GM18951 (cell line): ENCODE results near the gene PCARE.

Experiments used
- POLR2A ChIP-seq: IDR thresholded peaks from 4 replicates; pipeline ENCODE4 v1.6.1; 2011; ENCODE audit warnings: mild to moderate bottlenecking; ENCODE audit not compliant: insufficient read length, insufficient read depth; ENCODE audit errors: extremely low read depth
- in situ Hi-C: fragments of 300-500 bp; cut with MboI; formaldehyde crosslinking; loops from one replicate; pipeline ENCODE4 v1.12.0; 2022; ENCODE audit warnings: low sequenced_read_pairs, mixed read lengths, inconsistent platforms; ENCODE audit not compliant: unreplicated experiment

Gene PCARE

DNA sequence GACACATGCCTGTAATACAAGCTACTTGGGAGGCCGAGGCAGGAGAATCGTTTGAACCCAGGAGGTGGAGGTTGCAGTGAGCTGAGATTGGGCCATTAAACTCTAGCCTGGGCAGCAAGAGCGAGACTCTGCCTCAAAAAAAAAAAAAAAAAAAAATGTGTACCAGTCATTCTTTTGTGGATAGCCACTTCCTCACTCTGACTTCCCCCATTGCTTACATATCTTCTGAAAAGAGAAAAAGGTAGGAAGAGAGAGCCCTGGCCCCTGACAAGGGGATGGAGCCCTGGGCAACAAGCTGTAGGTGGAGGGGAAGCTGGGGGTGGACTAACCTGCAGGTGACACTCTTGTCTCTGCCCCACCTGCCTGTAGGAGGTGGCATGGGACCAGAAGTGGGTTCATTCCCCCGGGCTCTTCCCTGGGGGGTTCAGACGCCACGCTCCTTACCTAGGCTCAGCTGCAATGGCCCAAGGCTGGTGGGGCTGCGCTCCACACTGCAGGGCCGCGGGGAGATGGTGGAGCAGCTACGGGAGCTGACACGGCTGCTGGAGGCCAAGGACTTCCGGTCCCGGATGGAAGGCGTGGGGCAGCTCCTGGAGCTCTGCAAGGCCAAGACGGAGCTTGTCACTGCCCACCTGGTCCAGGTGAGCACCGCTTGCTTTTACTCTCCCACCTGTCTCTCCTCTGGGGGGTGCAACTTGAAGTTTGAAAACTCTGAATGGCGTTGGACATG, 39.1 kb downstream of the PCARE start:
- TF ChIP-seq POLR2A: no peak
- in situ Hi-C loops: no loop called here

DNA sequence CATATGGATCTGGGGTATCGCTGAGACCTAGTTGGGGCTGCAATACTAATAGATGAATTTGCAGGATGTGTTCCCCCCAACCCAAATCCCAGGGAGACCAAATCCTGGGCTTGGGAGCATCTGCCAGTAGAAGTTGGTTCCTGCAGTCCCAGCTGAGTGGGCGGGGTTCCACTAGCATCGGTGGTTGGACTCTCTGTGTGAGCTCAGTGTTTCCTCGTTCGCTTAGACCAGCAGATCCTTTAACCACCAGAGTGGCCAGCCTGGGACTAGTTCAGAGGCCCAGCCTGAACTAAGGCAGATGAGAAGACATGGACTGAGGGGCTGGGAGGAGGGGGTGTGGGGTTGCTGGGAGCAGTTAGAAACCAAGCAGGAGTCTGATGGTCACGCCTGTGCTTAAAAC, 40.7 kb downstream of the PCARE start:
- TF ChIP-seq POLR2A: no peak
- in situ Hi-C loops: no loop called here

GRCh38 chr2:29033172-29033571, 41.2 kb downstream of the PCARE start:
- no peak for TF ChIP-seq POLR2A
- in situ Hi-C loops: no loop called here

DNA sequence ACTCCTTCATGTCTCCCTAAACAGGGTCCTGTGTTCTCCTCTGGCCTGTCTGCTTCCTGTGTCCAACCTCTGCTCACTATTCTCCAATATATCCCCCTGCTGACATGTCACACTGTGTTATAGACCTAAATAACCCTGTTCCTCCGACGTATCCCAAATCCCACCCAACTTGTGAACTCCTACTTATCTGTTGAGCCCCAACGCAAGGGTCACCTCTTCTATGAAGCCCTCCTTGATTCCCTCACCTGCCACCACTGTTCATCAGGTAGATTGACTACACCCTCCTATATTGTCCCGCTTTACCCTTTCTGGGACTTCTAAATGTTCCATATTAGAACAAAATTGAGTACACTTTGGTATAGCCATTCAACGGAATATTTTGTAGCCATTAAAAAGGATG, 42.1 kb downstream of the PCARE start:
- in situ Hi-C loops: no loop called here
- no peak for TF ChIP-seq POLR2A

- in situ Hi-C loops: no loop called here
Observed at GRCh38 chr2:29031046-29031445, 43.3 kb downstream of the PCARE start.

DNA sequence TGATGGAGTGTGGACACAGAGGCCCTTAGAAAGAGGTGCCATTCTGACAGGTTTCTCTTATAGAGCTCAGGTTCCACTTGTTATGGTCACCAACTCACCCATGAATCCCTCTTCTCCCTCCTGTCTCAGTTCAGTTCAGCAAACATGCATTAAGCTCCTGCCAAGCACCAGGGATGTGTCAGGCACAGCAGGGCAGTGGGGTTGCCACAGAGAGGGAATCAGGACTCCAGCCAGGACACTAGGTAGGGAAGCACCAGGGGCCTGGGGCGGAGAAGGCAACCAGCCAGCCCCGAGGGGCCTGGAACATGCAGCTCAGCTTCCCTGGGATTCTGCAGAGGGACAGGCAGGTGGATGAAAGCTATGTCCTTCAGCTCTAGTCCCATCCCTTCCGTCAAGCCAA, 48.6 kb downstream of the PCARE start:
- TF ChIP-seq POLR2A: no peak
- in situ Hi-C loops: no loop called here

More at GRCh38 chr2:29031046-29031445, 43.3 kb downstream of the PCARE start:
- no peak for TF ChIP-seq POLR2A

DNA sequence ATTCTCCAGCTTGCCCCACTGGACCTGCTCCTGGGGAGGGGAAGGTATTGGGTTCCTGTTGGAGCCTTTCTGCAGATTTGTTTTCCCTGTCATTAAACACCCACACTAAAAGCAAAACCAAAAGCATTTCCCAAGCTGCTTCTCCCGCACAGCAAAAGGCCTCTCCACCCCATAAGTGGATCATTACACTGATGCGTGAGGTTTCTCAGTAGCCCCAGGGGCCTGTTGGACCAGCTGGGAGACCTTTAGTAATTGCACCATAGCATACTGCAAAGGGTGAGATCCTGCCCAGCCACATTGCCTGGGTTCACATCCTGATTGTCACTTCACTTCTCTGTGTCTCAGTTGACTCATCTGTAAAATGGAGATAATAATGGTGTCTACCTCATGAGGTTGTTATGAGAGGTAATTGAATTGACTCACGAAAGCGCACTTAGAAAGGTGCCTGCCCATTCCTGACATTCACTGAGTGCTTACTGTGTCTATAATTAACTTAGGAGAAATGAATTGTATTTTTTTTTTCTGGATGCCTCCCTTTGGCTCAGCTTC, 49.4 kb downstream of the PCARE start:
- no peak for TF ChIP-seq POLR2A
- in situ Hi-C loops: no loop called here

GRCh38 chr2:29023188-29023587, 51.1 kb downstream of the PCARE start:
- no peak for TF ChIP-seq POLR2A
- in situ Hi-C loops: no loop called here

DNA sequence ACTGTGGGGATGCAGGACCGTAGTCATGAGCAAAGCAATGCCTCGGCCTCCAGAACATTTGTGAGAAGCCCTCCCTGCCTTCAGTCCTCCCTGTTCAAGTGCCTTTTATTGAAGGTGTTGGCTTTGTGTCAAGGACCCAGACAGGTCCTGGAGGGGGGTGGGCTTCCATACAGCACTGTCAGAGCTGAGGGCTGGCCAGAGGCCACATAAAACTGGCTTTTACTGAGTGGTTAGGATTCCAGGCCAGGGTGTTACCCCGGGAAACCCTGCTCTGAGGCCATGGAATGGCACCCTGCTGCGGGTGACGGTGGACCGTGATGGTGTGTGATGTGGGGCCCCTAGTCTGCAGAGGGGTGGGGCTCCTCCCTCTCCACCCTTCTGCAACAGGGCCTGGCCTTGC, 51.6 kb downstream of the PCARE start:
- TF ChIP-seq POLR2A: no peak
- in situ Hi-C loops: no loop called here

- in situ Hi-C loops: no loop called here
Observed at GRCh38 chr2:29021886-29022285, 52.4 kb downstream of the PCARE start.

DNA sequence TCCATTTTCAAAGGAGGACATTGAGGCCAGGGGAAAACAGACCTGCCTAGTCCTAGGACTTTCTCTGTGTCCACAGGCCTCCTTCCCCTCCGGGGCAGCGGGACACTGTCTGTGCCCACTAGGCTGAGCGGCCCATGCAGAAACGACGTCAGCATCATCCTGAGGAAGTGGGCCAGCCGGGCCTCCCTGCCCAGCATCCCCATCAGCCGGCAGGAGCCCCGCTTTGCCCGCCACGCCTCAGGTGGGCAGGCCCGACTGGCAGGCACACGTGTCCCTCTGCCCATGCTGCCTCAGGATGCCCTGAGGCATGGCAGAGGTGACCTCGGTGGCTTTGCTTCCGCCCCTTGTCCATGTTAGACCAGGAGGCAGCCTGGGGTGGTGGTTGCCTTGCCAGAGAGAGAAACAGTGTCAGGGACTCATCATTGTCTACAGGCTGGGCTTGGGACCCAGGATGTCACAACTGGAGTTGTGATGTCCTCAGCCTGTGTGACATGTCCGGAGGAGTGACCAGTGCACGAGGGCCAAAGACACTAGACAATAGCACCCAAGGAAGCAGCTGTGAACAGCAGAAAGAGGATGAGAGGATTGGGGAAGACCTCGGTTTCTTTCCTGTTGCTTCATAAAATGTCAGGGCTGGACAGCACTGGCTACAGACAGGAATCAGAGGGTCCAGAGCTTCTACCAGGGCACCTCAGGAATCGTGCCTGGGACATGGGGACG, 56.4 kb downstream of the PCARE start:
- TF ChIP-seq POLR2A: no peak
- in situ Hi-C loops: no loop called here

More at GRCh38 chr2:29021886-29022285, 52.4 kb downstream of the PCARE start:
- TF ChIP-seq POLR2A: no peak

DNA sequence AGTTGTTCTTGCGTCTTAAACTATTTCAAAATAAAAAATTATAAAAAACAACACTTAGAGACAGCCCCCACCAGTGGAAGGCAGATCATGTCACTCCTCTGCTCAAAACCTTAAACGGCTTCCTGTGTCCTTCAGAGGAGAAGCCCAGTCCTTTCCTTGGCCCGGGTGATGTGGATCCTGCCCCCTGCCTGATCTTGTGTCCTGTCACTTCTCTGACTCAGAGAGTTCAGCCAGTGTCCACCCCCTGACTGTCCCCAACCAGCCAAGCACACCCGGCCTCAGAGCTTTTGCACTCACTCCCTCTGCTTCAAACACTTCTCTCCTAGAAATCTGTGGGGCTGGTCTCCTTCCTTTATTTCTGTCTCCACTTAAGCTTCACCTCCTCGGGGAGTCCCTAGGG, 57.8 kb downstream of the PCARE start:
- TF ChIP-seq POLR2A: no peak
- in situ Hi-C loops: no loop called here

DNA sequence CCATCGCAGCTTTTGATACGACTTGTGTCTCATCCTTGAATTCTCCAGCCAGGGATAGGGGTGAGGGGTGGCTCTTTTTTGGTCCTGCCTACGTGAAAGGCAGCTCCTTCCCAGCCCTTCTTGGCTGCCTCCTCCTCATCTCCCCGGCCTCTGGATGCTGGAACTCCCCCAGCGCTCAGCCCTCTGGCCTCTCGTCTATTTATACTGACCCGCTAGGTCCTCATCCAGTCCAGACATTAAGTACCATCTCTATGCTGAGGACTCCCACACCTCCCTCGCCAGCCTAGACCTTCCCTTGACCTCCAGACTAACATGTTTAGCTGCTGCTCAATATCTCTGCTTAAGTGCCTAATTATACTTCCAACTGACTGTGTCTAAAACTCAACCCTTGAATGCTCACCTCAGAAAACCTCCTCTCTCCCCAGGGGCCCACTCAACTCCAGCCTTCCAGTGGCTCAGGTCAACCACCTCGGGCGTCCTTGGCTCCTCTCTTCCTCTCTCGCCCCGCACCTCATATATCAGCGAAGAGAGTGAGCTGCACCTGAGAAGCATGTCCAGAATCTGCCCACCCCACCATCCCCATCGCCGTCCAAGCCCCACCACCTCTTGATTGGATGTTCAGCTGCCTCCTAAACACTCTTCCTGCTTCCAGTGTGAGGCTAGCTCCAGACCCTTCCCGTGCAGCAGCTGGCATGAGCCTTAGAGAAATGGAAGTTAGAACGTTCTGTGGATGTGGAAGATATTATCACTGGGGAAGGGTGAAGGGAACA, 58.4 kb downstream of the PCARE start:
- in situ Hi-C loops: no loop called here
- TF ChIP-seq POLR2A: no peak
